GM19467 (cell line): Measurements from ENCODE around the gene TAF12.
"Not testable (repeated sequence)": the region's sequence is repeated elsewhere in the genome, so short reads cannot be mapped to it uniquely, and the experiment has no call there.

Experiments used
- ATAC-seq: cut with Tn5 transposase; IDR thresholded peaks from one replicate; pipeline ENCODE4 v1.9.1; 2021; ENCODE audit warnings: mild to moderate bottlenecking, moderate library complexity; ENCODE audit not compliant: unreplicated experiment

TAF12 gene

GRCh38 chr1:28645406-28645805 is 2.5 kb upstream of the TAF12 start:
- ATAC-seq, result not testable (repeated sequence)

DNA sequence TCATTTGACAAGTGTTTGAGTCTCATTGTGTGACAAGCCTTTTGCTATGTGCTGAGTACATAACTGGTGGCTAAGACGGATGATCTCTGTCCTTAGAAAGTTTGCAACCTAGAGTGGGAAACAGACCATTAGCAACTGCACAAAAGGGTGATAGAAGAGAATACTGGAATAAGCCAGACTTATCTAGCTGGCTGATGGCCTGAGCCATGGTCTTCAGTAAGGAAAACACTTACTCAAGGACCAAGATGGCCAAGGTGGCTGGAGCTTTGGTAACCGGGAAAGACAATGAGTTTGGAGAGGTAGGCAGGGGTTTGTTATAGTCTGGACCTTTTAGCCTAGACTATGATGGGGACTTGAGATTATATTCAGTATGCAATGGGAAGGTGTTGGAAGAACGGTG is 1.6 kb upstream of the TAF12 start:
- no peak for ATAC-seq

- ATAC-seq, result peak; percentile 11
Measured at GRCh38 chr1:28642056-28642846, 616 bp downstream of the TAF12 start.

GRCh38 chr1:28640766-28641165 is 2.1 kb downstream of the TAF12 start:
- no peak for ATAC-seq

- ATAC-seq, result no peak
Measured at GRCh38 chr1:28632560-28632959, 10.3 kb downstream of the TAF12 start.

DNA sequence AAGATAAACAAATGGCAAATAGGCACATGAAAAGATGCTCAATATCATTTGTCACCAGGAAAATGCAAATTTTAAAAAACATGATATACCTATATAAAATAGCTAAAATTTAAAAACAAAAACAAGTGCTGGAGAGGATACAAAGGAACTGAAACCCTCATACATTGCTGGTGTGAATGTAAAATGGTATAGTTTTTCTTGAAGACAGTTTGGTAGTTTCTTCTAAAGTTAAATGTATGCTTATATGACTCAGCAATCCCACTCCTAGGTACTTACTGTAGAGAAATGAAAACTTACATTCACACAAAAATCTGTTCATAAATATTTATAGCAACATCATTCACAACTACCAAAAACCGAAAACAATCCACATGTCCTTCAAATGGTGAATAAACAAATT is 11.2 kb downstream of the TAF12 start:
- ATAC-seq, result no peak

DNA sequence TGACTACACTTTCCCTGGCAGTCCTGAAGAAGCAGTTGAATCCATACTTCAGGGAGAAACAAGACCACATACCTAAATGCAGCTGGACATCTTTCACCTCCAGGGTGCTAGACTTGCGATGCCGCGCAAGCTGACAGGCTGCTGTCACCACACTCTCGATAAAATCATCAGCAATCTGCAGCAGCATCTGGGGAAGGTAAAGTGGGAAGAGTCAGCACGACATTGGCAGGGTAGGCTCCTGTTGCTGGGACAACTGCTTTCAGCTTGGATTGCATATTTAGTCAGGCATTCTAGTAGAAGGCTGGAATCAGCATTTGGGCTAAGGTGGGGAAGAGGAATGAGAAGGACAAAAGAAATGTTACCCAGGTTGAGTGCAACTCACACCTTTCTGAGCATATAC is 29.7 kb downstream of the TAF12 start:
- ATAC-seq, result no peak

- ATAC-seq, result no peak
Measured at GRCh38 chr1:28606771-28607170, 36.1 kb downstream of the TAF12 start.

- ATAC-seq, result no peak
Measured at GRCh38 chr1:28604962-28605361, 37.9 kb downstream of the TAF12 start.

DNA sequence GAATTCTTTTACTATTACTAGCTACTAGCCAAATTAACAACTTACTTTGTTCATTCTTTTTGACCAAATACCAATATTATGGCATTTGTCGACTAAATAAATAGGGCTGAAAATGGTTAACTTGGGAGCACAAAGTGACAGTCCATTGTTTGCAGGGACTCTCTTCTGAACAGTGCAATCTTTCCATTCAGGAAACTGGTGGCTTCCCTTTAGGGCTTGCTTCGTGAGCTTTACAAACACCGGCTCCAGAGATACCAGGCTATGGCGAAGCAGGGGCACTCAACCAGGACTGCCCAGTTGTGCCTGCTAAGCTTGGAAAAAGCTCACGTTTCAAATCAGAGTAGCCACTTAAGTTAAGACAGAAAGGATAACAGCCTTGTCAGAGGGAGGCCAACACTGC is 38.5 kb downstream of the TAF12 start:
- no peak for ATAC-seq

DNA sequence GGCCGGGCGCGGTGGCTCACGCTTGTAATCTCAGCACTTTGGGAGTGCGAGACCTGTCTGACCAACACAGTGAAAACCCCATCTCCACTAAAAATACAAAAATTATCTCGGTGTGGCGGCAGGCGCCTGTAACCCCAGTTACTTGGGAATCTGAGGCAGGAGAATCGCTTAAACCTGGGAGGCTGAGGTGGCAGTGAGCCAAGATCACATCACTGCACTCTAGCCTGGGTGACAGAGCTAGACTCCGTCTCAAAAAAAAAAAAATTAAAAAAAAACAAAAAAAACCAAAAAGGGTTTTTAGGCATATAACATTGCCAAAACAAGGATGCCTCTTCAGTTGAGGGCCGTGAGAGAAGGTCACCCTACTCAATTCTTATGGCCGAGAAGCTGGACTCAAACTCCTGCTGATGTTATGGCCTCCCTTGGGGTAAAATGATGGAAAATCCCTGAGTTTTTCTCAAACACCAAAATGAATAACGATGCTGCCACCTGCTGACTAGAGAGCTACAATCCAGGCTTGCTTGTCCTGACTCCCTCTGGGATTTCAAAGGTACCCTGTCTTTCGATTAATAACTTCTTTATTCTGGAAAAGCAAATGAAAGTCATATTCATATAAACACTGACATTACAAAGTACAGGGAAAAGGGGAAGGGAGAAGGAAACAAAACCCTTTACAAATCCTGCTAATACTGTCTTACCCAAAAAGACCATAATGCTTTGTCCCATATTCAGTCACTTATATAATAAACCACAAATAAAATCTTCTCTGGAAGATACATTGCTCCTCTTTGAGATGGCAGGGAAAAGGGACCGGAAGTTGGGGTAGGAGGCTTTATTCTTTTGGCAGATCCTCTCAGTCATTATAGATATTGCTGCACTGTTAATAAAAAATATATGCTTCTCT is 40.1 kb downstream of the TAF12 start:
- ATAC-seq, result no peak

DNA sequence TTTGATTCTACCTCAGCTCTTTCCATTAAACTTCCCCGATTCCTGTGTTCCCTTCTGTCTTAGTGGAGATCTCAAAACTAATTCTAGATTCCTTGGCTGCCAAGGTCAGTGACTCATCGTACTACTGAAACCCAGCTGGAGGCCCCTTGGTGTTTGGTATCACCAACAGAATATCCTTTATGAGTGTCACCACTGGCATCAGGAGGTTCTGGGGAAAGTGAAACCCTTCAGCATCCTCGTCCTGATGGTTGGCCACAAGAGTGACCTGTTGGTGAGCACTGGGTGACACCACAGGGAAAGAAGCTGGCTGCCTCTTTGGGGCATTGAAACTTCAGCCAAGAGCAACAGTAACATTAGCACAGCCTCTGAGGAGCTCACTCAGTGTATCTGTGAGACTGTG is 41.2 kb downstream of the TAF12 start:
- ATAC-seq, result no peak

- not testable (repeated sequence) for ATAC-seq
Measured at GRCh38 chr1:28596276-28596675, 46.6 kb downstream of the TAF12 start.

GRCh38 chr1:28595412-28596191 is 47.3 kb downstream of the TAF12 start:
- ATAC-seq, result no peak

DNA sequence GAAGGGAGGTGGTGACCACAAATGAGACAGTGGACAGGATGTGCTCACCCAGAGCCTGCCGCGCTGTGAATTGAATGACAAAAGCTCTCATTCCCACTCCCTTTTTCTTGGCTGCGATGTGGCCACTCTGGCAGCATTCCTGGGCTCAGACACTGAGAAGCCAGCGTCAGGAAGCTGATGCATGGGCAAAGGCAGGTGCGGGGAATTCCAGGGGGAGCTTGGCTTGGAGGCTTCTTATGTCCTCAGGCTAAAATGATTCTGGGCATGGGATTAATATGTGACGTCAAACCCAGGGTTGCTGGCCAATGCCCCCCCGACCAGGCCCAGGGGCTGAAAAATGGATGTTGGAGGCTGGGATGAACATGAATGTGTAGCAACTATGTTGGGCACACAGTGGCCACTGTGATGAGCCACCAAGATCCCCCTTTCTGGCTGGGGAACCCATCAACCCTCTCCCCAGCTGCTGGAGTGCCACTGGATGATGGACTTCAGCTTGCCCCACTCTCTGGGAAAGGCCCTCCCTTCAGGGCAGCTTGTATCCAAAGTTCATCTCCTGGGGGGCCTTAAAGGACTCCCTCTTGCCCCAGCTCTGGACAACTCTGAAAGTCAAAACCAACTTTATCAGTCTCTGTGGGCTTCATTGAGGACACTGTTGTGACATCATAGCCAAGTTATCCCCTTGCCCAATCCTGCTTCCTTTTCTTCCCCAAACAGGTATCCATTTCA is 48.0 kb downstream of the TAF12 start:
- not testable (repeated sequence) for ATAC-seq

DNA sequence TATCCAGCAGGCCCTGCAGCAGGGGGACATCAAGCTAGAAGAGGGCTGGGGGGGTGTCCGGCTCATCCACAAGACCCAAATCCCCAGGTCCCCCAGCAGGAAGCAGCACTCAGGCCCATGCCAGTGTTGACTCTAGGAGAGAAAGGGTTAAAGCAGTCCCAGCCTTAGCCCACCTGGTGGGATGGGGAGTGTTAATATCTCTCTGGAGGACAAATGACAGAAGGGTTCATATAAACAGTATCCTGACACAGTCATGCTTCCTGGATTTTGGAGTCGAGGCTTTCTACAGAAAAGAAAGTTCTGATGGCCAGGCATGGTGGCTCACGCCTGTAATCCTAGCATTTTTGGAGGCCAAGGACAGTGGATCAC is 48.9 kb downstream of the TAF12 start:
- ATAC-seq, result not testable (repeated sequence)

DNA sequence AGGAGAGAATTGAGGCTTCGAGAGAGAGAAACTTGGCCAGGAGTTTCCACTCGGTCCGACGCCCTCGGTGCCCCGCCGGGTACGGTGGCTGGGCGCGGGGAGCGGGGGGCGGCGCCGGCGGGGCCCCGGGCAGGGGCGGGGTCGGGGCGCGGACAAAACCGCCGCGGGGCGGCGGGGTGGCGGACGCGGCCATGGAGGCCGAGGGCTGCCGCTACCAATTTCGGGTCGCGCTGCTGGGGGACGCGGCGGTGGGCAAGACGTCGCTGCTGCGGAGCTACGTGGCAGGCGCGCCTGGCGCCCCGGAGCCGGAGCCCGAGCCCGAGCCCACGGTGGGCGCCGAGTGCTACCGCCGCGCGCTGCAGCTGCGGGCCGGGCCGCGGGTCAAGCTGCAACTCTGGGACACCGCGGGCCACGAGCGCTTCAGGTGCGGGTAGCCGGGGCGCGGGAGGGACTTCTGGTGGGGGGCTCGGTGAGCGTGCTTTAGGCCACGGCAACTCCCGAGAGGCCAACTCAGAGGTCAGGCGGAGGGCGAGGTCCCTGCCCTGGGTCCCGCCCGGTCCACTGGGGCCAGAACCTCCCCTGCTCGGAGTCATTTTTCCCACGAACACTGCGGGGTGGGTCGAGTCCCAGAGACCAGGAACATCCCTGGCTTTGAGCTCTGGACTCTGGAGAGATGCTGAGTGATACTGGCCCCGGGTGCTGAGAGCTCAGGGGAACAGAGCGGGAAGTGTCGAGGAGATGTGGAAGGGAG is 50.4 kb downstream of the TAF12 start:
- peak; percentile 51 for ATAC-seq

- peak; percentile 31 for ATAC-seq
Measured at GRCh38 chr1:28591708-28592320, 51.1 kb downstream of the TAF12 start, which contains the start of gene RAB42. TSS of gene RAB42 (plus strand) at chr1:28592265. CDS start at chr1:28592512, 247 bp downstream.
